ENCODE measurements around the gene KCNMA1.

KCNMA1 gene

DNA sequence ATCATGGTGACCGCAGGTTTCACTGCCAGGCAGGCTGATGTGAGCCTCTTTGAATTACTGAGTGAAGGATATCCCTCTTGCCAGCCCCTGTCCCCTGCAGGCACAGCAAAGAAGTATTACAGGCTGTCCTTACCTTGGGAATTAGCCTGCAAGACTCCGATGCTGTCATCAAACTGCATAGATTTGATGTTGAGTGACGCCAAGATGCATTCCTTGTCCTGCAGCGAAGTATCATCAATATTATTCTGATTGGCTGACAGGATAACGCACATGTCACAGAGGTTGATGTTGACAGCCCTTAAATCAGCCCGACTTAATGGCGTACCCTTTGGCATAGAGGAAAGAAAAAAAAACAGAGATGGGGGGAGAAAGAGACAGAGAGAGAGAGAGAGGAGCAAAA is 693.0 kb downstream of the KCNMA1 start:
- Histone ChIP-seq H3K27me3 (no peaks in the 10 kb centered on the region), H3K9me3 (no peaks in the 10 kb centered on the region), H4K20me1 (no peaks in the 10 kb centered on the region), H3K9ac (no peak overlapping the region), H3K4me2 (no peak overlapping the region), H3K4me1 (peaks cover 6% of the 10 kb centered on the region), H3K27ac (no peak overlapping the region), H3K36me3 (no peaks in the 10 kb centered on the region), H3K4me3 (no peak overlapping the region)
- no peak for TF ChIP-seq Cebpa-rat (IDR thresholded peaks at IDR 0.05)

DNA sequence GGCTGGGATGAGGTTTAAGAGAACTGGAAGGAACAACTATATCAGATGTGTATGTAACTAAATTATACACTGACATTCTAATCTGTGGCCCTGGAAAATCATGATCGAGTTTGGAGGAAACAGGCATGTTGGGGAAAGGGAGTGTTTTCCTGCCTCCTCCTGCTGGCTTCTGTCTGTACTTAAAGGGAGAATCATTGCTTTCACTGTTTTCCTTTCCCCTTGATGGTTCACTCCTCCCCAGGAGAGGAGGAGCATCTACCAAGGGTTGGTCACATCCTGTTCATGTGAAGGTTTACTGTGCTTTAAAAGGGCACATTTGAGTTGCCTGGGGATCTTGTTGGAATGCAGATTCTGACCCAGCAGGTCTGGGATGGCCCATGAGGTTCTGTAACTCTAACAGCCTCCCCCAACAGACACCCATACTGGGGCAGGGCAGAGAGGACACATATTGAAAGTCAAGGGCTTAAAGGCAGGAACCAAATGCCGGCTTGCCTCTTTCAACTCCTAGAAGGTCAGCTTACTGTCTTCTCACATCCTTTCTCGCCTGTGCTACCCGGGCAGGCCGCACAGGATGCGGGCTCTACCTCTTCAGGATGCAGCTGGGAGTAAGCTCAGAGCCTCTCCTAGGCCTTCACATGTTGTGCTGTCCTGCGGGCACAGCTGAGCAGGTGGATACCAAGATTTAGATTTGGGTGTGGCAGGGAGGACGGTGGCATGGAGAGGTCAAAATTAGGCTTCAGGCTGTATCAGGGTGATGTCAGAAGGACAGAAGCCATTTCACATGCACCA is 694.8 kb downstream of the KCNMA1 start:
- no peaks in the 10 kb centered on the region for H3K36me3 ChIP-seq
- no peak overlapping the region for H3K4me3 ChIP-seq
- no peaks in the 10 kb centered on the region for H3K9me3 ChIP-seq
- peaks cover 6% of the 10 kb centered on the region for H3K4me1 ChIP-seq
- H3K27ac ChIP-seq = no peak overlapping the region
- H3K27me3 ChIP-seq = no peaks in the 10 kb centered on the region
- no peaks in the 10 kb centered on the region for H4K20me1 ChIP-seq
- peak overlapping the region; percentile 12; the same call in 1 of the 2 replicates for H3K4me2 ChIP-seq
- TF ChIP-seq Cebpa-rat (IDR thresholded peaks at IDR 0.05) = no peak
- no peak overlapping the region for H3K9ac ChIP-seq

DNA sequence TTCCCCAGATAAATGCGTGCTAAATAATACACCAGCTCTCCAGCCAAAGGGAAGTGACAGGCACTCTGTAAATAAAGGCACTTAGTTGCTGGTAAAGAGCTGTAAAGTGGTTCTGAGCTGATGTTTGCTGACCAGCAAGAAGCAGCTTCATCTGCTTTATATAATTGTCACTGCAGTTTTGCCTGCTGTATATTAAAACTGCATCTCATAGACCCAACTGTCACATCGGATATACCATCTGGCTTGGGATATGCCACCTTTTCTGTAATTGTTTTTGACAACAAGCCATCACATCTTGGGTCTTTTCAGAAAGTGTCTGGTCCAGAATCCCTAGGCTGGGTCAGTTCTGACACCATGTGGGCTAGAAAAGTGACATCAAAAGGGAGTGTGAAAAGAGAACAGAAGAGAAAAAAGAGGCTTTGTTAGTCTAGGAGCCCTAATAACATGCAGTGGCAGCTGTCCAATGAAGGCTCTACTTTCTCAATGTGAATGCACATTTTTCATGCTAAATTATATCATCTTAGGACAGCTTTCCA is 697.6 kb downstream of the KCNMA1 start:
- Histone ChIP-seq H3K9ac (no peak overlapping the region), H3K27ac (no peak overlapping the region), H3K4me3 (no peak overlapping the region), H3K9me3 (no peaks in the 10 kb centered on the region), H3K4me1 (peaks cover 6% of the 10 kb centered on the region), H3K27me3 (no peaks in the 10 kb centered on the region), H3K36me3 (no peaks in the 10 kb centered on the region), H4K20me1 (no peaks in the 10 kb centered on the region), H3K4me2 (no peak overlapping the region)
- no peak for TF ChIP-seq Cebpa-rat (IDR thresholded peaks at IDR 0.05)

DNA sequence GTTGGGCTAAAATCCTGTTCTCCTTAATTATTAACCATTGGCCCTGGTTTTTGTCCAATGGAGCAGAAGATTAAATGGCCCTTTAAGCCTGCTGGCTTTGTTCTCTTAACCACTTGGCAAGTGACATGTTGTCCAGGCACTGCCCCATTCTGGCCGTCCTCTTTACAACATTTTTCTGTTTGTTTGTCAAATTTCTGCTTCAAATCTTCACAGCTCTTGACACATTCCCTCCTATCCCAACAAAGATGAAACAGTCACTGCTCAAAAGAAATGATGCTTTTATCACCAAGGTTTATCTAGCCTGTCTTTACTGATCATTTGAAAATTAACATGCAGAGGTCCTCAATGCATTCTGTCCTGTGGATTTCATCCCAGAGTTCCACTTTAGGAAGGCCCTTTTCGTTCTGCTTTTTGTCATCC is 700.4 kb downstream of the KCNMA1 start:
- Histone ChIP-seq H3K4me2 (no peak overlapping the region), H3K27ac (no peak overlapping the region), H3K9me3 (no peaks in the 10 kb centered on the region)

DNA sequence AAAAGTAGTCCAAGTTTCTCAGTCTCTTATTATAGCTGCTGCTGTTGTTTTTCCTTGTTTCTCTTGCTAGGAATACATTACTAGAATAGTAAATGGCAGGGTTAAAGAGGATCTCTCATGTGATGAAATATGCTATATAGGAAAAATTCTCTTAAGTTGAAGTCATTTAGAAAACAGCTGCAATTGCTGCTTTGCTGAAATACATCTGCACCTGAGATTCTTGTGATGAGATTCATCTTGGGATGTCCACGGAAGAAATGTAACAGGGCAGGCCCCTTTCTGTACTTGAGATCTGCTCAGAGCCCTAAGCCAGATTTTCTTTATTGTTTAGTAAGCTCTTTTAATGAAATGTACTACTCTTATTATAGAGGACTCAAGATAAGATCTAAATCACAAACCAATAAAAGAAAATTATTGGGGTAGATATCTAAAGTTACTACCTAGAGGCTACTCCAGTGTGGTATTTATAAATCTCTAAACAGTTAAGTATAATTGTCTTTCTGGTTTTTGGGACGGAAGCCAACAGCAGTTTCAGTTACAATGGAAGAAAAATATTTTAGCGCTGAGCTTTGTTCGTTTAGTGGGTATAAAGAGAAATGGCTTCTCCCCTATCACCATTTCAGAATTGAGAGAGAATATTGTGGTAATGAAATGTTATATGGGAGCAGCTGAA is 701.5 kb downstream of the KCNMA1 start:
- Histone ChIP-seq H4K20me1 (no peaks in the 10 kb centered on the region), H3K27ac (no peak overlapping the region), H3K27me3 (no peaks in the 10 kb centered on the region), H3K4me1 (no peaks in the 10 kb centered on the region), H3K4me2 (no peak overlapping the region), H3K4me3 (no peak overlapping the region), H3K9me3 (no peaks in the 10 kb centered on the region), H3K9ac (no peak overlapping the region), H3K36me3 (no peaks in the 10 kb centered on the region)
- TF ChIP-seq Cebpa-rat (IDR thresholded peaks at IDR 0.05) = no peak

More for the DNA sequence above, 700.4 kb downstream of the KCNMA1 start:
- no peaks in the 10 kb centered on the region for H3K27me3 ChIP-seq
- H3K36me3 ChIP-seq = no peaks in the 10 kb centered on the region
- H3K4me1 ChIP-seq = no peaks in the 10 kb centered on the region
- H3K4me3 ChIP-seq = no peak overlapping the region
- H3K9ac ChIP-seq = no peak overlapping the region
- TF ChIP-seq Cebpa-rat (IDR thresholded peaks at IDR 0.05) = no peak
- no peaks in the 10 kb centered on the region for H4K20me1 ChIP-seq

DNA sequence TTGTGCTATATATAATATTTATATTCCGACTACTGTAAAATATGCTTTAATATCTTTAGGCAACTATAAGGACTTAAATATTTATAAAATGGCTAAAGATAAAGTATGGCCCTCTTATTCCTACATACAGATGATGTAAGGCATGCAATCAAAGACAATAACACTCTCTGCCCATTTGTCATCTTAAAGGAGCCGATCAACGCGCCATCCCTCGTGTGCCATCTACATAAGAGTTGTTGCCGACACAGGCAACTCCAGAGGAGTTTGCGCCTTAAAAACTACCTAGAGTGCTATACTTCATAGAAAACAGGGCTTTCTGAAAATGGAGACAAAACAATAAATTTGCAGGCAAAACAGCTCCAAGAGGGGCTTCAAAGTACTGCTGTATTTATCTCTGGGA is 709.0 kb downstream of the KCNMA1 start:
- H3K36me3 ChIP-seq = no peaks in the 10 kb centered on the region
- H4K20me1 ChIP-seq = no peaks in the 10 kb centered on the region
- no peaks in the 10 kb centered on the region; the same call in 1 of the 2 replicates for H3K9me3 ChIP-seq
- H3K27me3 ChIP-seq = no peaks in the 10 kb centered on the region
- H3K27ac ChIP-seq = no peak overlapping the region
- no peak overlapping the region for H3K4me2 ChIP-seq
- no peaks in the 10 kb centered on the region for H3K4me1 ChIP-seq
- no peak overlapping the region for H3K9ac ChIP-seq
- H3K4me3 ChIP-seq = no peak overlapping the region
- TF ChIP-seq Cebpa-rat (IDR thresholded peaks at IDR 0.05) = no peak

DNA sequence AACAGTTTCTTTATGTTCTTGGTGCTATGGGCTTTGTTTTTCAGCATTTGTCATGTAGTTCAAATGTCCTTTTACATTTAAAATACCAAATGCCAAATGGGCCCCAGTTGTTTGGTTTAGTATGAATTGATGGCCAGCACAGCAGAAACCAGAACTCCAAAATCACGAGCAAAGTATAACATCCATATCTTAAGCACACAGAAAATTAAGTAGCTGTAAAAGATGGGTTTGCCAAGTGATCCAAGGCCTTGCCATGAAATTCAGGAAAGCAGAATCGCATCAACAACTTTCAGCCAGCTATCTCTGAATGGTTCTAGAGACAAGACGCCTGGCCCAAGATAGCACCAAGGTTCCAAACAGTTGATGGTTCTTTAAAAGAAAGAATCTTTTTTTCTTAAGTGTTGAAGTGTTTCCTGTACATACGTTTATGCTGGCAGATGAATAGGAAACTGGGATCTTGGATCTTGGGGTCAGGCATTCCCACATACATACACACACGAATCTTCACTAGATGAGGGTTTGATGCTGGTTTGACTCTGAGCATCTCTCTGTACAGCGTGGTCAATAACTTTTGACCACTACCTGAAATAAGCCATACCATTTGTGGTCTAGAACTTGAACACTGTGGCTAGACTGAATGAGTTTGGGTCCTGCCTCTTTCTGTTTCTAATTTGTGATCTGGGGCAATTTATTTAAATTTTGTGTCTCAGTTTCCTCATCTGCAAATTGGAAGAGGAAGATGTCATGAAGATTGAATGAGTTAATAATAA is 711.8 kb downstream of the KCNMA1 start:
- Histone ChIP-seq H3K9ac (no peak overlapping the region), H3K4me3 (no peak overlapping the region), H3K4me2 (no peak overlapping the region), H3K27ac (no peak overlapping the region), H3K9me3 (no peaks in the 10 kb centered on the region; the same call in 1 of the 2 replicates), H3K4me1 (no peaks in the 10 kb centered on the region), H3K36me3 (no peaks in the 10 kb centered on the region), H4K20me1 (no peaks in the 10 kb centered on the region), H3K27me3 (no peaks in the 10 kb centered on the region)
- no peak for TF ChIP-seq Cebpa-rat (IDR thresholded peaks at IDR 0.05)

DNA sequence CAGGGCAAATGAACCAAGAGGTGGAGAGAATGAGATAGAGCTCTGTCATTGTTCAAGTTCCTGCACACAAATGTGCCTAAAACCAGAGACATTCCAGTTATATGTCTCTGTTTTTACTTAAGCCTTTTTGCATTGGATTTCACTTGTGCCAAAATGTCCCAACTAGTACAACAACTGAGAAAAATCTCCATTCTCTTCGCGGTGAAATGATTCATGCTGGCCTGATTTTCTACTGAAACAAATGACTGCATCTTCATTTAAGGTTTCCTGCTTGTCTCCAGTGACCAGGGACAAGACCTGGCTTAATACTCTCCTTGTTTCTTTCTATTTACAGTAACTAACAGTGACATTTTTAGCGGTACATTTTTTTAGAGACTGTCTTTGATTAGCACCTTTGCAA is 714.9 kb downstream of the KCNMA1 start:
- H3K27me3 ChIP-seq = no peaks in the 10 kb centered on the region
- no peak for TF ChIP-seq Cebpa-rat (IDR thresholded peaks at IDR 0.05)

DNA sequence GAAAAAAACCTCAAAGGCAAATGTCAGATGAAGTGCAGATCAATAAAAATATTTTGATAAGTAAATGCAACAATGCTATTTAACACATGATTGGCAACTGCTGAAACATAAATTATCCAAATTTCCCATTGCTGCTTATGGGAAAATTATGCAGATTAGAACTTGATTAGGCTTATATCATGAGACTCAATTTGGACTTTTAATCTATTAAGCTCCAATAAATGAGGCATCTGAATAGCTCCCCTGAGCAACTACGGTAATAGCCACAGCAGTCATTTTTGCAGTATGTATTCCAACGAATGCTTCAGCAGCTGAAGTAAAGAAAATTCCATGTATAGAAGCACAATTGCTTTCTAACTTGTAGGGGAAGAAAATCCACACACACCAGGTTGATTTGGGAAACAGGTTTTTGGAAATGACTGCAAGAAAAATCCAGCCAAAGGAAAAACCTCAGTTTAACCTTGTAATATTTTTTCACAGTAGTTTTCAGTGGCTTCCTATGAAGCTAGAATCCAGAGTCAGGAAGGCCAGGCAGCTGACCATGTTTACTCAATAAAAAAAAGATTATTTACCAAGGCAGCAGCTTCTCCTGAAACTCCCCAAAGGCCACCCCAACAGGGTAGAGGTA is 716.1 kb downstream of the KCNMA1 start:
- TF ChIP-seq Cebpa-rat (IDR thresholded peaks at IDR 0.05) = no peak
- H3K27ac ChIP-seq = no peak overlapping the region
- H4K20me1 ChIP-seq = no peaks in the 10 kb centered on the region
- no peaks in the 10 kb centered on the region for H3K4me1 ChIP-seq
- H3K4me2 ChIP-seq = no peak overlapping the region
- no peaks in the 10 kb centered on the region for H3K27me3 ChIP-seq
- no peak overlapping the region for H3K9ac ChIP-seq
- H3K4me3 ChIP-seq = no peak overlapping the region
- H3K36me3 ChIP-seq = no peaks in the 10 kb centered on the region
- no peaks in the 10 kb centered on the region for H3K9me3 ChIP-seq

More for the DNA sequence above, 714.9 kb downstream of the KCNMA1 start:
- H3K4me2 ChIP-seq = no peak overlapping the region
- H3K9ac ChIP-seq = no peak overlapping the region
- H3K4me3 ChIP-seq = no peak overlapping the region
- no peak overlapping the region for H3K27ac ChIP-seq
- no peaks in the 10 kb centered on the region for H3K9me3 ChIP-seq
- no peaks in the 10 kb centered on the region for H3K4me1 ChIP-seq
- no peaks in the 10 kb centered on the region for H4K20me1 ChIP-seq
- no peaks in the 10 kb centered on the region for H3K36me3 ChIP-seq
